NT2/D1 (cell line): ENCODE results near the gene FBLN2.

Source experiments
- SUZ12 ChIP-seq: IDR thresholded peaks from 2 replicates; pipeline ENCODE4 v1.6.1; 2011; ENCODE audit not compliant: insufficient read length, insufficient read depth; ENCODE audit errors: extremely low read depth
- YY1 ChIP-seq: IDR thresholded peaks from 2 replicates; pipeline ENCODE4 v1.6.1; 2011; ENCODE audit not compliant: insufficient read length, insufficient read depth
- ZNF274 ChIP-seq: IDR thresholded peaks from 2 replicates; pipeline ENCODE4 v1.6.1; 2011; ENCODE audit warnings: mild to moderate bottlenecking, low read depth, low read length

DNA sequence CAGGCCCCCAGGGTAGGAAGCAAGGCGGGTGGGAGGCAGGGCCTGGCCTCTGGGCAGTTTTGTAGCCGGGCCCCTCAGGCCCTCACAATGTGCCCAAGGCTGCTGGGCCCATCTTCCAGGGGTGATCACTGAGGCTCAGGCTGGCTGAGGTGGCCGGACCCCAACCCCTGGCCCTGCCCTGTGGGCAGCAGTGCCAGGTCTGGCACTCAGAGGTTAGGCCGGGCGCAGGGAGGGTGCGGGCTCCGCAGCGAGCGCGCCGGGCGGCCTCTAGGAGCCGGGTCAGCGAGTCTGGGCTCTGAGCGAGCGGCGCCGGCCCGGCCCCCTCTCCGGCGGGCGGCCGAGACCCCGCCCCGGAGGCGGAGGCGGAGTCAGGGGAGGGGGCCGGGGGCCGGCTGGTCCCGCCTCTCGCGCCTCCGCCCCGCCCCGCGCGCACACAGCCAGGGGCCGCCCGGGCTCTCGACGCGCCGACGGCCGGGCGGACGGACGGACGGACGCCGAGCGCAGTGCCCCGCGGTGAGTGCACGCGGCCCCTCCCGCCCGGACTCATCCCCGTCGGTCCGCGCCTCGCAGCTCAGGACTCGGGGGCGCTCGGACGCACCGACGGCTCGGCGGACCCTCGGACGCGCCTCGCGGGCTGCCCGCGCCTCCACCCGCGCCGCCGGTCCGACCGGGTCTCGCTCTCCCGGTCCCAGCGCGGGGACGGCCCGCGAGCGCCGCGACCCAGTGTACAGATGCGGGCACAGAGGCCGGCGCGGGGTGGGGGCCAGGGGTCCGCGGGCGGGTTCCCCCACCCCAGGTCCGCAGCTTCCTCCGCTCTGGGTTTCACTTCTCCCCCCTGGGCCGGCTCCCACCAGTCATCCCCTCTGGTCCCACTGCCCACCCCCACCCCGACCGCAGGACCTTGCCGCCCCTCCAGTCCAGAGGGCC lies at the start of gene FBLN2:
- no peak for TF ChIP-seq SUZ12
- no peak for TF ChIP-seq YY1
- TF ChIP-seq ZNF274 = no peak
